ENCODE measurements around the gene DRC3. TPM values are rescaled to one million over a fixed set of nuclear protein-coding genes. Genes with fewer than 3 reads are reported as not detected.

Gene DRC3
- total RNA-seq, 1 experiment from 2014 or later = 1.0 TPM

DNA sequence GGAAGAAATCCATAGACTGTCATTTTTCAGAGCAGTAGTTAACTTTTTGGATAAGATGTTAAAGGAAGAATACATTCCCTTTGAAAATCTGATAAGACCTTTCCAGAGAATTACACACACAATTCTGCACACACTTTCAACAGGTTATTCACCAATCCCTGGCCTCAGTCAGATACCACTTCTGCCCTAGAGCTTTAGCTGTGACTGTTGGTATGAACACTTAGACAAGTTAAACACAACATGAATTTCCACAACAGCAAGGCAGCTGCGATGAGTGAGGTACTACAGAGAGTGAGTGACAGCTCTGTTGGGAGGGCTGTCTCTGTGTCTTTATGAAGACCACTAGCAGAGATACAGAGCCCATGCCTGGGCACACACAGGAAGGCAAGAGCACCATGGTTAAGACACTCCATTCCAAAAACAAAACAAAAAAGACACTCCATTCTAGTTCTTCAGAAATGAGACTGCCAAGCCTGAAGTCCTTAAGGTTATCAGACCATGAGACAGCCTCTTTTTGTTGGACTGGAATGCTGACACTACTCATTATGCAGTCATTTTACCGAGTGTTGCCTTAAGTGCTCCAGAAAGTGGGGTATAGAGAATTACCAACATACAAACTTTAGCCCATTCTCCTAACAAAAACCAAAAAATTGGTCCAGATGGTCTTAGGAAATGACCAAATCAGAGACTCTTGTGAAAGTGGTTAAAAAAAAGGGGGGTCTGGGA is 42.8 kb upstream of the DRC3 start:
- Histone ChIP-seq H3K27me3 (replicated peaks; ENCODE audit: insufficient read depth, low read depth, low read length, poor library complexity) (no peaks in the 10 kb centered on the region), H3K27ac (ENCODE audit: low read depth, low read length, poor library complexity, severe bottlenecking) (no peak overlapping the region), H3K4me1 (ENCODE audit: insufficient read depth, low read length, poor library complexity, severe bottlenecking) (peaks cover 13% of the 10 kb centered on the region), H3K4me3 (ENCODE audit: low read depth, low read length, poor library complexity, severe bottlenecking) (no peak overlapping the region), H3K36me3 (ENCODE audit: insufficient read depth, low read length, poor library complexity, severe bottlenecking) (no peaks in the 10 kb centered on the region), H3K9me3 (ENCODE audit: low read depth, low read length, poor library complexity, severe bottlenecking) (no peaks in the 10 kb centered on the region)
- no peak for TF ChIP-seq EZH2 (IDR thresholded peaks at IDR 0.05; ENCODE audit: borderline replicate concordance, low read depth, low read length, poor library complexity, severe bottlenecking)
- TF ChIP-seq, protein P1, sequence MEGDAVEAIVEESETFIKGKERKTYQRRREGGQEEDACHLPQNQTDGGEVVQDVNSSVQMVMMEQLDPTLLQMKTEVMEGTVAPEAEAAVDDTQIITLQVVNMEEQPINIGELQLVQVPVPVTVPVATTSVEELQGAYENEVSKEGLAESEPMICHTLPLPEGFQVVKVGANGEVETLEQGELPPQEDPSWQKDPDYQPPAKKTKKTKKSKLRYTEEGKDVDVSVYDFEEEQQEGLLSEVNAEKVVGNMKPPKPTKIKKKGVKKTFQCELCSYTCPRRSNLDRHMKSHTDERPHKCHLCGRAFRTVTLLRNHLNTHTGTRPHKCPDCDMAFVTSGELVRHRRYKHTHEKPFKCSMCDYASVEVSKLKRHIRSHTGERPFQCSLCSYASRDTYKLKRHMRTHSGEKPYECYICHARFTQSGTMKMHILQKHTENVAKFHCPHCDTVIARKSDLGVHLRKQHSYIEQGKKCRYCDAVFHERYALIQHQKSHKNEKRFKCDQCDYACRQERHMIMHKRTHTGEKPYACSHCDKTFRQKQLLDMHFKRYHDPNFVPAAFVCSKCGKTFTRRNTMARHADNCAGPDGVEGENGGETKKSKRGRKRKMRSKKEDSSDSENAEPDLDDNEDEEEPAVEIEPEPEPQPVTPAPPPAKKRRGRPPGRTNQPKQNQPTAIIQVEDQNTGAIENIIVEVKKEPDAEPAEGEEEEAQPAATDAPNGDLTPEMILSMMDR (conservative IDR thresholded peaks at IDR 0.05; ENCODE audit: low read depth, low read length) = no peak
- POLR2A ChIA-PET (ENCODE audit: low non-redundant PET) = no interaction called here
- CTCF ChIA-PET = no interaction called here
- intact Hi-C loops (cut with micrococcal nuclease; ENCODE audit: unreplicated experiment) = no loop called here
- DNase-seq (ENCODE audit: low spot score) = no peak
- BruUV-seq (replicated peaks) = no TSS peak

- Histone ChIP-seq H3K27me3 (replicated peaks; ENCODE audit: insufficient read depth, low read depth, low read length, poor library complexity) (no peaks in the 10 kb centered on the region), H3K27ac (ENCODE audit: low read depth, low read length, poor library complexity, severe bottlenecking) (no peak overlapping the region), H3K4me1 (ENCODE audit: insufficient read depth, low read length, poor library complexity, severe bottlenecking) (peaks cover 17% of the 10 kb centered on the region), H3K36me3 (ENCODE audit: insufficient read depth, low read length, poor library complexity, severe bottlenecking) (no peaks in the 10 kb centered on the region), H3K4me3 (ENCODE audit: low read depth, low read length, poor library complexity, severe bottlenecking) (no peak overlapping the region), H3K9me3 (ENCODE audit: low read depth, low read length, poor library complexity, severe bottlenecking) (no peaks in the 10 kb centered on the region)
- DNase-seq (ENCODE audit: low spot score) = no peak
- TF ChIP-seq, protein P1 (conservative IDR thresholded peaks at IDR 0.05; ENCODE audit: low read depth, low read length) = no peak
- TF ChIP-seq EZH2 (IDR thresholded peaks at IDR 0.05; ENCODE audit: borderline replicate concordance, low read depth, low read length, poor library complexity, severe bottlenecking) = no peak
- CTCF ChIA-PET = no interaction called here
- intact Hi-C loops (cut with micrococcal nuclease; ENCODE audit: unreplicated experiment) = no loop called here
- POLR2A ChIA-PET (ENCODE audit: low non-redundant PET) = no interaction called here
- no TSS peak for BruUV-seq (replicated peaks)
These were observed 42.0 kb upstream of the DRC3 start for GRCh38 chr17:17930674-17931073.

- TF ChIP-seq EZH2 (IDR thresholded peaks at IDR 0.05; ENCODE audit: borderline replicate concordance, low read depth, low read length, poor library complexity, severe bottlenecking) = no peak
- TF ChIP-seq, protein P1 (conservative IDR thresholded peaks at IDR 0.05; ENCODE audit: low read depth, low read length) = no peak
- POLR2A ChIA-PET (ENCODE audit: low non-redundant PET) = no interaction called here
- Histone ChIP-seq H3K4me1 (ENCODE audit: insufficient read depth, low read length, poor library complexity, severe bottlenecking) (peaks cover 21% of the 10 kb centered on the region), H3K36me3 (ENCODE audit: insufficient read depth, low read length, poor library complexity, severe bottlenecking) (no peaks in the 10 kb centered on the region), H3K27me3 (replicated peaks; ENCODE audit: insufficient read depth, low read depth, low read length, poor library complexity) (no peaks in the 10 kb centered on the region), H3K27ac (ENCODE audit: low read depth, low read length, poor library complexity, severe bottlenecking) (no peak overlapping the region), H3K9me3 (ENCODE audit: low read depth, low read length, poor library complexity, severe bottlenecking) (no peaks in the 10 kb centered on the region), H3K4me3 (ENCODE audit: low read depth, low read length, poor library complexity, severe bottlenecking) (no peak overlapping the region)
- BruUV-seq (replicated peaks) = no TSS peak
- intact Hi-C loops (cut with micrococcal nuclease; ENCODE audit: unreplicated experiment) = no loop called here
- DNase-seq (ENCODE audit: low spot score) = no peak
- CTCF ChIA-PET = interaction anchor here (1.1 kb wide), 1 partner anchor 12 kb away, joined by 6 read pairs; no protein-coding TSS in a partner anchor
These were observed 41.5 kb upstream of the DRC3 start for GRCh38 chr17:17931159-17931558.
